CD8-positive, alpha-beta memory T cell (primary cell): ENCODE measurements around the gene PRKAG2. TPM values are rescaled to one million over a fixed set of nuclear protein-coding genes. Genes with fewer than 3 reads are reported as not detected.
A peak's percentile ranks its signal among the peaks of the same experiment; 100 is the strongest.

Source experiments
- CTCF ChIA-PET: fragments of 350-600 bp; sonication (Branson Sonifier 250); formaldehyde crosslinking; loops from one replicate; lab custom pipeline; 2021; ENCODE audit warnings: antibody characterized with exemption; lab: Charles Lee
- POLR2A ChIA-PET: fragments of 350-600 bp; sonication (Branson Sonifier 250); formaldehyde crosslinking; loops from one replicate; lab custom pipeline; 2021; ENCODE audit warnings: antibody characterized with exemption; lab: Charles Lee
- DNase-seq, 5 donors: peaks; one replicate each; pipeline versions ENCODE4 v3.0.0 to v3.0.0-alpha.2; 2020 to 2022; ENCODE audit warnings: mixed read lengths in 1 of 5
- H3K27ac ChIP-seq: one replicate; pipeline ENCODE4 v1.7.0; 2013; ENCODE audit warnings: low read depth, mild to moderate bottlenecking, low read length, moderate library complexity
- H3K27me3 ChIP-seq: 2 replicates; pipeline ENCODE4 v1.7.0; 2013; ENCODE audit warnings: low read length, mild to moderate bottlenecking; ENCODE audit not compliant: insufficient read depth, poor library complexity, severe bottlenecking
- H3K36me3 ChIP-seq: 2 replicates; pipeline ENCODE4 v1.7.0; 2013; ENCODE audit warnings: mild to moderate bottlenecking, low read length, moderate library complexity; ENCODE audit not compliant: insufficient read depth
- H3K4me1 ChIP-seq: 2 replicates; pipeline ENCODE4 v1.7.0; 2013; ENCODE audit warnings: mild to moderate bottlenecking, low read length, moderate library complexity; ENCODE audit not compliant: insufficient read depth
- H3K4me3 ChIP-seq: 2 replicates; pipeline ENCODE4 v1.7.0; 2013; ENCODE audit warnings: mild to moderate bottlenecking, low read length
- H3K9me3 ChIP-seq: 2 replicates; pipeline ENCODE4 v1.7.0; 2013; ENCODE audit warnings: mild to moderate bottlenecking, low read length
- H3K27ac Mint-ChIP-seq, 8 donors: one replicate each; pipeline ENCODE4 v1.8.0; 2020 to 2021; ENCODE audit warnings: mixed read lengths in 8 of 8, mild to moderate bottlenecking in 6 of 8, inconsistent platforms in 3 of 8, moderate library complexity in 3 of 8
- H3K27me3 Mint-ChIP-seq, 2 donors: one replicate each; pipeline ENCODE4 v1.8.0; 2020 to 2021; ENCODE audit warnings: mixed read lengths in 2 of 2, mild to moderate bottlenecking in 1 of 2, moderate library complexity in 1 of 2
- H3K36me3 Mint-ChIP-seq, 3 donors: one replicate each; pipeline ENCODE4 v1.8.0; 2020 to 2021; ENCODE audit warnings: mixed read lengths in 3 of 3, inconsistent platforms in 1 of 3, mild to moderate bottlenecking in 1 of 3
- H3K4me1 Mint-ChIP-seq, 3 donors: one replicate each; pipeline ENCODE4 v1.8.0; 2020 to 2021; ENCODE audit warnings: mixed read lengths in 3 of 3, inconsistent platforms in 1 of 3, mild to moderate bottlenecking in 1 of 3
- H3K4me3 Mint-ChIP-seq, 7 donors: one replicate each; pipeline ENCODE4 v1.8.0; 2020 to 2021; ENCODE audit warnings: mixed read lengths in 7 of 7, mild to moderate bottlenecking in 6 of 7, moderate library complexity in 4 of 7, inconsistent platforms in 2 of 7
- H3K9me3 Mint-ChIP-seq, 5 donors: one replicate each; pipeline ENCODE4 v1.8.0; 2020 to 2022; ENCODE audit warnings: mixed read lengths in 5 of 5, mild to moderate bottlenecking in 3 of 5, moderate library complexity in 2 of 5, inconsistent platforms in 1 of 5
- polyA plus RNA-seq: library from polyadenylated mRNA; unstranded; fragments of 300-500 nt; fragmentation: Illumina TruSeq; gene quantifications from one replicate; pipeline ENCODE4 v1.2.3, GENCODE V29; 2021
- total RNA-seq, 2 experiments: library from RNA; stranded (reverse); gene quantifications; one replicate each; pipeline ENCODE4 v1.2.3, GENCODE V29; 2021

The PRKAG2 gene
- total and polyA plus RNA-seq, 3 experiments from 2014 or later = 23.1 to 31.4 (median 27.2) TPM

DNA sequence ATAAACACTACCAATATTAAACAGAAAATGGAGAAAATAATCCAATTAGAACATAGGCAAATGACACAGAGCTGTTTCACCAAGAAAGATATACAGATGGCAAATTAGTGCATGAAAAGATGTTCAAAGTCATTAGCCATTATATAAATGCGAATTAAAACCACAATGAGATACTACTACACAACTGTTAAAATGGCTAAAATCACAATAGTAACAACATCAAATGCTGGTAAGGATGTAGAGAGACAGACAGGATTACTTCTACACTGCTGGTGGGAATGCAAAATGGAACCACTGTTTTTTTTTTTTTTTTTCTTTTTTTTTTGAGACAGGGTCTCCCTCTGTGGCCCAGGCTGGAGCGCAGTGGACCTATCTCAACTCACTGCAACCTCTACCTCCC lies 242.3 kb downstream of the PRKAG2 start:
- no peak overlapping the region for H3K4me3 Mint-ChIP-seq
- Histone ChIP-seq H3K27me3 (no peaks in the 10 kb centered on the region), H3K4me3 (no peak overlapping the region), H3K9me3 (no peaks in the 10 kb centered on the region), H3K36me3 (no peaks in the 10 kb centered on the region), H3K4me1 (peaks cover 21% of the 10 kb centered on the region), H3K27ac (no peak overlapping the region)
- H3K27me3 Mint-ChIP-seq = no peaks in the 10 kb centered on the region
- no peak for DNase-seq
- H3K36me3 Mint-ChIP-seq = peaks cover 0 to 9% (median 1%) of the 10 kb centered on the region in 3 donors
- H3K27ac Mint-ChIP-seq = peak overlapping the region in 3 of 8 donors; percentile 38 to 76 (median 70)
- H3K4me1 Mint-ChIP-seq = peaks cover 19 to 32% (median 30%) of the 10 kb centered on the region in 3 donors
- POLR2A ChIA-PET = no interaction called here
- peaks cover 0 to 5% (median 0%) of the 10 kb centered on the region in 5 donors for H3K9me3 Mint-ChIP-seq
- CTCF ChIA-PET = no interaction called here

- H3K27me3 Mint-ChIP-seq = no peaks in the 10 kb centered on the region
- H3K9me3 ChIP-seq = no peaks in the 10 kb centered on the region
These were observed 243.5 kb downstream of the PRKAG2 start for GRCh38 chr7:151633516-151633812.

DNA sequence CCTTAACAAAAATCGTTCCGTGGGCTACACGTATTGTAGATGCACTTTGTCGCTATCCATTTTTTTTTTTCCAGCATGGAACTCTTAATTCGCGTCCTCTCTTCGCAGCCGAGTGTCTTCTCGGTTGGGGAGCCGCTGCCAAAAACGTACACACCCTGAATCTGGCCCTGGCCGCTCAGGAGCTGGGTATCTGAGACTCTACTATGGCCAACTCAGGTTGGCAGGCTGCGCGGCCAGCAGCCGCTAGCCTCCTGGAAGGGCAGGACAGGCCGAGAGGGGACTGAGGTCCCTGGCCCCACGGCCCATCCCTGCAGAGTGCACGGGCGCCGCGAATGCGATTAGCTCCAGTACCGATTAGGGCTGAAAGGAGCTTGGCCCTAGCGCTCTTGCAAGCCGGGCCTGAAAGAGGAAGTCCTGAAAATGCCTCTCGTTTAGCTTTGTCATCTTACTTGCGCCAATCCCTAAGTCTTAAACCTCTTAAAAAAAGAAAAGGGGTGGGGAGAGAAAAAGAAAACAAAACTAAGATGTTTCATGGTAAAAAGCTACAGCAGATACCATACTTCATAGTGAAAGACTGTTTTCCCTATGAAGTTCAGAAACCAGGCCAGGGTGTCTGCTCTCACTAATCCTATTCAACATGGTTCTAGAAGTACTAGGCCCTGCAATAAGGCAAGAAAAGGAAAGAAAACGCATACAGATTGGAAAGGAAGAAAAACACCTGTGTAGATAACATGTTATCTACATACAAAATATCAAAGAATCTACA lies 244.0 kb downstream of the PRKAG2 start:
- H3K27ac Mint-ChIP-seq = peak overlapping the region; percentile 90 to 99 (median 96)
- H3K9me3 ChIP-seq = no peaks in the 10 kb centered on the region
- peaks cover 0 to 11% (median 3%) of the 10 kb centered on the region in 3 donors for H3K36me3 Mint-ChIP-seq
- H3K27me3 Mint-ChIP-seq = no peaks in the 10 kb centered on the region
- ChIA-PET CTCF (interaction anchor here (0.8 to 2.6 kb wide), 18 partner anchors 9 to 318 kb away, joined by 3 to 13 read pairs (median 4); no protein-coding TSS in a partner anchor), POLR2A (interaction anchor here (0.5 to 2.4 kb wide), 11 partner anchors 9 to 244 kb away, joined by 3 to 10 read pairs (median 3); partner anchors contain the start of genes PRKAG2 and RHEB)
- peak; percentile 31 to 71 (median 66) for DNase-seq
- peaks cover 21 to 40% (median 39%) of the 10 kb centered on the region in 3 donors for H3K4me1 Mint-ChIP-seq
- no peaks in the 10 kb centered on the region for H3K27me3 ChIP-seq
- H3K9me3 Mint-ChIP-seq = peaks cover 0 to 5% (median 0%) of the 10 kb centered on the region in 5 donors
- peaks cover 21% of the 10 kb centered on the region for H3K4me1 ChIP-seq
- H3K27ac ChIP-seq = peak overlapping the region; percentile 68
- H3K4me3 ChIP-seq = peak overlapping the region; percentile 84
- no peaks in the 10 kb centered on the region for H3K36me3 ChIP-seq
- H3K4me3 Mint-ChIP-seq = peak overlapping the region; percentile 95 to 100 (median 98)

More at GRCh38 chr7:151633516-151633812, 243.5 kb downstream of the PRKAG2 start:
- POLR2A ChIA-PET = interaction anchor here (0.6 to 2.4 kb wide), 6 partner anchors 12 to 243 kb away, joined by 3 to 10 read pairs (median 3); partner anchors contain the start of genes PRKAG2 and RHEB
- no peak overlapping the region for H3K27ac ChIP-seq
- H3K4me3 ChIP-seq = no peak overlapping the region
- CTCF ChIA-PET = interaction anchor here (1.0 to 2.3 kb wide), 11 partner anchors 9 to 283 kb away, joined by 3 to 8 read pairs (median 5); no protein-coding TSS in a partner anchor
- H3K36me3 ChIP-seq = no peaks in the 10 kb centered on the region
- Mint-ChIP-seq H3K27ac (peak overlapping the region; percentile 90 to 99 (median 96)), H3K4me1 (peaks cover 21 to 39% (median 36%) of the 10 kb centered on the region in 3 donors), H3K9me3 (peaks cover 0 to 5% (median 0%) of the 10 kb centered on the region in 5 donors), H3K4me3 (peak overlapping the region in 6 of 7 donors; percentile 95 to 100 (median 96)), H3K36me3 (peaks cover 0 to 9% (median 1%) of the 10 kb centered on the region in 3 donors)
- DNase-seq = no peak
- H3K27me3 ChIP-seq = no peaks in the 10 kb centered on the region
- H3K4me1 ChIP-seq = peaks cover 21% of the 10 kb centered on the region

- Mint-ChIP-seq H3K4me1 (peaks cover 21 to 41% (median 39%) of the 10 kb centered on the region in 3 donors), H3K36me3 (peaks cover 0 to 11% (median 3%) of the 10 kb centered on the region in 3 donors), H3K27ac (peak overlapping the region; percentile 90 to 99 (median 96)), H3K27me3 (no peaks in the 10 kb centered on the region), H3K9me3 (peaks cover 0 to 5% (median 0%) of the 10 kb centered on the region in 5 donors), H3K4me3 (peak overlapping the region; percentile 95 to 100 (median 98))
- Histone ChIP-seq H3K36me3 (no peaks in the 10 kb centered on the region), H3K4me3 (peak overlapping the region; percentile 84), H3K4me1 (peaks cover 21% of the 10 kb centered on the region), H3K27ac (peak overlapping the region; percentile 68), H3K27me3 (no peaks in the 10 kb centered on the region), H3K9me3 (no peaks in the 10 kb centered on the region)
- ChIA-PET POLR2A (interaction anchor here (0.5 to 2.4 kb wide), 6 partner anchors 10 to 244 kb away, joined by 3 to 10 read pairs (median 3); partner anchors contain the start of genes PRKAG2 and RHEB), CTCF (interaction anchor here (0.7 to 2.6 kb wide), 17 partner anchors 9 to 317 kb away, joined by 3 to 13 read pairs (median 4); no protein-coding TSS in a partner anchor)
- DNase-seq = peak; percentile 83 to 90 (median 88)
These were observed 244.8 kb downstream of the PRKAG2 start for GRCh38 chr7:151631953-151632749.

- Mint-ChIP-seq H3K4me1 (peaks cover 23 to 45% (median 39%) of the 10 kb centered on the region in 3 donors), H3K27ac (peak overlapping the region; percentile 36 to 90 (median 87)), H3K9me3 (peaks cover 0 to 5% (median 0%) of the 10 kb centered on the region in 5 donors), H3K4me3 (peak overlapping the region; percentile 85 to 93 (median 87)), H3K36me3 (peaks cover 0 to 14% (median 5%) of the 10 kb centered on the region in 3 donors), H3K27me3 (no peaks in the 10 kb centered on the region)
- peak in 2 of 5 donors; percentile 13 to 51 for DNase-seq
- H3K4me3 ChIP-seq = peak overlapping the region; percentile 58
- ChIA-PET CTCF (interaction anchor here (0.7 to 2.6 kb wide), 11 partner anchors 8 to 183 kb away, joined by 3 to 13 read pairs (median 4); no protein-coding TSS in a partner anchor), POLR2A (interaction anchor here (1.0 to 2.4 kb wide), 3 partner anchors 112 to 245 kb away, joined by 3 to 10 read pairs (median 9); partner anchors contain the start of genes PRKAG2 and RHEB)
- H3K9me3 ChIP-seq = no peaks in the 10 kb centered on the region
- H3K27ac ChIP-seq = peak overlapping the region; percentile 10
- no peaks in the 10 kb centered on the region for H3K27me3 ChIP-seq
- no peaks in the 10 kb centered on the region for H3K36me3 ChIP-seq
- H3K4me1 ChIP-seq = peaks cover 21% of the 10 kb centered on the region
These were observed 245.4 kb downstream of the PRKAG2 start for GRCh38 chr7:151631570-151631952.

DNA sequence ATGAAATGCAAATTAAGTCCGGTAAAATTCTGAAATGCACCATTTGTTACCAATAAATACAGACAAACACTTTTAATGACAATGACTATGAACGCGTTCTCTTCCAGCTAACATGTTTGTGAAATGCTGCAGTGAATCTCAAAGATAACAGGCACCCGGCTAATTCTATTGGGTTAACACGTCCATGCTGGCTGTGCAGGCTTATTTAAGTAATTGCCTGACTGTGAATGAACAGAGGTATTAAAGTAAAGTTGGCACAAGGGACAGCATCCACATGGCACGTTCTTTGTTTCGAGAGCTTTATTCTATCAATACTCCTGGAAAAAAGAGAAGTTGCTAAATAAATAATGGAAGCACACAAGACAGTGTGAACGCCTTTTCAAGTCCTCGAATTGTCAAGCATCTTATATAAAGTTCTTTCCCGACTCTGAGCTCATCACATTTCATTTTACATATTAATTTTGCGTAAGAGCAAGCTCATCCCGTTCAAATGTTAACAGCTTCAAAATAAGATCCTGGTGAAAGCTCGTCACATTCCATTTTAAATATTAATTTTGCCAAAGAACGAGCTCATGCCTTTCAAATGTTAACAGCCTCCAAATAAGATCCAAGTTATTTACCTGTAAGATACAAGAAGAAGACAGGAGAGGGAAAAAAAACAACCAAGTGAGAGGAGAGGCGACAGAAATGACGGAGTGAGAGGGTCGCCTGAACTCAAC lies 245.9 kb downstream of the PRKAG2 start:
- Mint-ChIP-seq H3K4me3 (peak overlapping the region; percentile 85 to 93 (median 87)), H3K36me3 (peaks cover 0 to 19% (median 7%) of the 10 kb centered on the region in 3 donors), H3K4me1 (peaks cover 26 to 51% (median 44%) of the 10 kb centered on the region in 3 donors), H3K27ac (peak overlapping the region; percentile 36 to 90 (median 87)), H3K27me3 (no peaks in the 10 kb centered on the region), H3K9me3 (peaks cover 0 to 5% (median 0%) of the 10 kb centered on the region in 5 donors)
- H3K27ac ChIP-seq = no peak overlapping the region
- no peaks in the 10 kb centered on the region for H3K9me3 ChIP-seq
- POLR2A ChIA-PET = no interaction called here
- no peak for DNase-seq
- H3K36me3 ChIP-seq = no peaks in the 10 kb centered on the region
- CTCF ChIA-PET = interaction anchor here (1.3 to 2.6 kb wide), 3 partner anchors 13 to 182 kb away, joined by 3 to 13 read pairs (median 4); no protein-coding TSS in a partner anchor
- peak overlapping the region; percentile 58 for H3K4me3 ChIP-seq
- H3K27me3 ChIP-seq = no peaks in the 10 kb centered on the region
- H3K4me1 ChIP-seq = peaks cover 21% of the 10 kb centered on the region
